Measurements from ENCODE around the gene UCK1. TPM values are rescaled to one million over a fixed set of nuclear protein-coding genes. Genes with fewer than 3 reads are reported as not detected.

Gene UCK1
- total and polyA plus RNA-seq, 2 of the 4 experiments (the other 2 are of a cell fraction), result 17.9 to 21.4 TPM

DNA sequence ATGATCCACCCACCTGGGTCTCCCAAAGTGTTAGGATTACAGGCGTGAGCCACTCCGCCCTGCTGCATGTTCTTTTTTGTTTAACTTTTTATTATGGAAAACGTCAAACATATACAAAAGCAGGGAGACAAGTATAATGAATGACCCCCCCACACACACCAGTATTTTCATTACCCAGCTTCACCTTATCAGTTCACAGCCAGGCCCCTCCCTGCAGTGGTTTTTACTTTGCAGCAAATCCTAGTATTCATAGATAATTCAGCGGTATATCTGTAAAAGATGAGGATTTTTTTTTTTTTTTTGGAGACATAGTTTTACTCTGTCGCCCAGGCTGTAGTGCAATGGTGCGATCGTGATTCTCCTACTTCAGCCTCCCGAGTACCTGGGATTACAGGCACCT lies 26.1 kb downstream of the UCK1 start:
- DNase-seq, result no peak
- Histone ChIP-seq H3K4me1 (ENCODE audit: control insufficient read depth, insufficient read depth, low read length) (peaks cover 7% of the 10 kb centered on the region; the same call in 1 of the 2 replicates), H2AK9ac (replicated peaks; ENCODE audit: low read depth, low read length, poor library complexity) (no peak overlapping the region), H3K4me2 (ENCODE audit: low read depth, low read length) (no peak overlapping the region), H2AFZ (replicated peaks; ENCODE audit: low read length, poor library complexity) (no peak overlapping the region), H3K18ac (ENCODE audit: low read depth, low read length) (no peak overlapping the region), H2BK120ac (ENCODE audit: low read depth, low read length) (no peak overlapping the region), H3K56ac (ENCODE audit: extremely low read depth, insufficient read depth, low read length) (no peak overlapping the region), H2BK15ac (ENCODE audit: low read depth, low read length) (no peak overlapping the region), H3K27ac (ENCODE audit: insufficient read depth, low read length) (no peak overlapping the region), H3K79me1 (ENCODE audit: low read depth in 1 of 2, low read length in 2 of 2) (peaks cover 14 to 35% of the 10 kb centered on the region in 2 experiments), H3K36me3 (ENCODE audit: control insufficient read depth, insufficient read depth, low read length) (peaks cover 17% of the 10 kb centered on the region), H2BK5ac (ENCODE audit: low read depth, low read length, poor library complexity, severe bottlenecking) (no peak overlapping the region), H3K9me3 (ENCODE audit: control insufficient read depth, insufficient read depth, low read length) (no peaks in the 10 kb centered on the region), H4K8ac (ENCODE audit: low read depth in 2 of 2, low read length in 2 of 2) (no peak overlapping the region), H4K5ac (ENCODE audit: low read depth, low read length) (no peak overlapping the region), H3K9me1 (ENCODE audit: insufficient read depth, low read length) (peaks cover 14% of the 10 kb centered on the region; the same call in 1 of the 2 replicates), H3K27me3 (ENCODE audit: control insufficient read depth, insufficient read depth, low read length) (no peaks in the 10 kb centered on the region), H3K4me3 (ENCODE audit: insufficient read depth, low read depth, low read length) (no peak overlapping the region), H3K14ac (replicated peaks; ENCODE audit: low read depth, low read length) (no peak overlapping the region), H4K20me1 (ENCODE audit: insufficient read depth, low read length) (no peaks in the 10 kb centered on the region; the same call in 1 of the 2 replicates), H3K23ac (ENCODE audit: low read depth, low read length) (no peak overlapping the region), H3K4ac (ENCODE audit: low read depth, low read length) (no peak overlapping the region), H4K91ac (ENCODE audit: insufficient read depth, low read depth, low read length) (no peak overlapping the region), H2BK20ac (ENCODE audit: low read depth, low read length) (no peak overlapping the region), H2AK5ac (ENCODE audit: low read depth, low read length) (no peak overlapping the region), H3K9ac (ENCODE audit: low read depth, low read length) (no peak overlapping the region)
- dilution Hi-C loops (cut with HindIII; ENCODE audit: low sequenced_read_pairs, unreplicated experiment) (no loop called here), intact Hi-C loops (cut with micrococcal nuclease) (no loop called here), in situ Hi-C loops (cut with MboI; ENCODE audit: low sequenced_read_pairs) (loop anchor here (10.0 kb wide), 1 partner anchor 240 kb away; the partner anchor contains the start of gene RAPGEF1)
- 90% methylated on average over 2 of the region's 8 CpGs; no CpG with 5 or more reads in 1 of the 2 experiments for WGBS, 2 experiments (ENCODE audit: extremely low coverage in 2 of 2, insufficient read length in 1 of 2)
- POLR2A ChIA-PET (ENCODE audit: unreplicated experiment), result interaction anchor here (0.6 kb wide), 1 partner anchor 191 kb away, joined by 7 read pairs; no protein-coding TSS in a partner anchor
- TF ChIP-seq, protein P1, sequence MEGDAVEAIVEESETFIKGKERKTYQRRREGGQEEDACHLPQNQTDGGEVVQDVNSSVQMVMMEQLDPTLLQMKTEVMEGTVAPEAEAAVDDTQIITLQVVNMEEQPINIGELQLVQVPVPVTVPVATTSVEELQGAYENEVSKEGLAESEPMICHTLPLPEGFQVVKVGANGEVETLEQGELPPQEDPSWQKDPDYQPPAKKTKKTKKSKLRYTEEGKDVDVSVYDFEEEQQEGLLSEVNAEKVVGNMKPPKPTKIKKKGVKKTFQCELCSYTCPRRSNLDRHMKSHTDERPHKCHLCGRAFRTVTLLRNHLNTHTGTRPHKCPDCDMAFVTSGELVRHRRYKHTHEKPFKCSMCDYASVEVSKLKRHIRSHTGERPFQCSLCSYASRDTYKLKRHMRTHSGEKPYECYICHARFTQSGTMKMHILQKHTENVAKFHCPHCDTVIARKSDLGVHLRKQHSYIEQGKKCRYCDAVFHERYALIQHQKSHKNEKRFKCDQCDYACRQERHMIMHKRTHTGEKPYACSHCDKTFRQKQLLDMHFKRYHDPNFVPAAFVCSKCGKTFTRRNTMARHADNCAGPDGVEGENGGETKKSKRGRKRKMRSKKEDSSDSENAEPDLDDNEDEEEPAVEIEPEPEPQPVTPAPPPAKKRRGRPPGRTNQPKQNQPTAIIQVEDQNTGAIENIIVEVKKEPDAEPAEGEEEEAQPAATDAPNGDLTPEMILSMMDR (conservative IDR thresholded peaks at IDR 0.05; ENCODE audit: low read depth, low read length), result no peak
- TF ChIP-seq BHLHE40 (IDR thresholded peaks at IDR 0.05; ENCODE audit: low read depth, low read length) (no peak), SMC3 (IDR thresholded peaks at IDR 0.05; ENCODE audit: low read depth, low read length) (no peak), RCOR1 (IDR thresholded peaks at IDR 0.05; ENCODE audit: insufficient replicate concordance, low read length) (no peak), POLR2A (IDR thresholded peaks at IDR 0.05; ENCODE audit: low read depth, low read length) (no peak), MXI1 (IDR thresholded peaks at IDR 0.05; ENCODE audit: borderline replicate concordance, low read depth, low read length) (no peak), MAFK (IDR thresholded peaks at IDR 0.05; ENCODE audit: low read depth, low read length) (no peak), NFE2L2 (IDR thresholded peaks at IDR 0.05; ENCODE audit: low read depth, low read length) (no peak), RAD21 (IDR thresholded peaks at IDR 0.05; ENCODE audit: low read length) (no peak), RFX5 (IDR thresholded peaks at IDR 0.05; ENCODE audit: low read depth, low read length) (no peak), CEBPB (IDR thresholded peaks at IDR 0.05; ENCODE audit: low read depth, low read length) (no peak), MAZ (IDR thresholded peaks at IDR 0.05; ENCODE audit: borderline replicate concordance, low read depth, low read length) (no peak), CHD1 (IDR thresholded peaks at IDR 0.05; ENCODE audit: low read depth, low read length) (no peak), FOS (IDR thresholded peaks at IDR 0.05; ENCODE audit: low read depth, low read length) (no peak)
- TF ChIP-seq, protein P2, sequence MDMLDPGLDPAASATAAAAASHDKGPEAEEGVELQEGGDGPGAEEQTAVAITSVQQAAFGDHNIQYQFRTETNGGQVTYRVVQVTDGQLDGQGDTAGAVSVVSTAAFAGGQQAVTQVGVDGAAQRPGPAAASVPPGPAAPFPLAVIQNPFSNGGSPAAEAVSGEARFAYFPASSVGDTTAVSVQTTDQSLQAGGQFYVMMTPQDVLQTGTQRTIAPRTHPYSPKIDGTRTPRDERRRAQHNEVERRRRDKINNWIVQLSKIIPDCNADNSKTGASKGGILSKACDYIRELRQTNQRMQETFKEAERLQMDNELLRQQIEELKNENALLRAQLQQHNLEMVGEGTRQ (IDR thresholded peaks at IDR 0.05; ENCODE audit: low read depth, low read length), result no peak
- TF ChIP-seq, protein P3, sequence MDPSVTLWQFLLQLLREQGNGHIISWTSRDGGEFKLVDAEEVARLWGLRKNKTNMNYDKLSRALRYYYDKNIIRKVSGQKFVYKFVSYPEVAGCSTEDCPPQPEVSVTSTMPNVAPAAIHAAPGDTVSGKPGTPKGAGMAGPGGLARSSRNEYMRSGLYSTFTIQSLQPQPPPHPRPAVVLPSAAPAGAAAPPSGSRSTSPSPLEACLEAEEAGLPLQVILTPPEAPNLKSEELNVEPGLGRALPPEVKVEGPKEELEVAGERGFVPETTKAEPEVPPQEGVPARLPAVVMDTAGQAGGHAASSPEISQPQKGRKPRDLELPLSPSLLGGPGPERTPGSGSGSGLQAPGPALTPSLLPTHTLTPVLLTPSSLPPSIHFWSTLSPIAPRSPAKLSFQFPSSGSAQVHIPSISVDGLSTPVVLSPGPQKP (IDR thresholded peaks at IDR 0.05; ENCODE audit: borderline replicate concordance, low read depth, low read length), result no peak
- CTCF ChIA-PET, result no interaction called here
- BruUV-seq (replicated peaks), result no TSS peak
- no peak for ATAC-seq (ENCODE audit: low read depth)
